Activated CD8-positive, alpha-beta memory T cell treated with anti-CD3 and anti-CD28 coated beads, Interleukin-2, amount 10 ng/mL, durations not matched to agents 7 days and 5 days (primary cell): ENCODE data around the gene ZNF3. TPM values are rescaled to one million over a fixed set of nuclear protein-coding genes. Genes with fewer than 3 reads are reported as not detected.

Experiments
- ATAC-seq: fragments of 150-1000 bp; cut with Tn5 transposase; one replicate; pipeline ENCODE4 v1.10.0; 2021; ENCODE audit warnings: moderate library complexity
- CTCF ChIA-PET: fragments of 350-600 bp; sonication (Branson Sonifier 250); formaldehyde crosslinking; loops from one replicate; lab custom pipeline; 2021; ENCODE audit warnings: antibody characterized with exemption; lab: Charles Lee
- DNase-seq: peaks from one replicate; pipeline ENCODE4 v3.0.0-alpha.2; 2020
- H3K27ac Mint-ChIP-seq: one replicate; pipeline ENCODE4 v1.8.0; 2021; ENCODE audit warnings: mild to moderate bottlenecking, mixed read lengths
- H3K27me3 Mint-ChIP-seq: one replicate; pipeline ENCODE4 v1.8.0; 2021; ENCODE audit warnings: mixed read lengths
- H3K36me3 Mint-ChIP-seq: one replicate; pipeline ENCODE4 v1.8.0; 2021; ENCODE audit warnings: mild to moderate bottlenecking, mixed read lengths
- H3K4me1 Mint-ChIP-seq: one replicate; pipeline ENCODE4 v1.8.0; 2021; ENCODE audit warnings: mixed read lengths
- H3K4me3 Mint-ChIP-seq: one replicate; pipeline ENCODE4 v1.8.0; 2021; ENCODE audit warnings: mild to moderate bottlenecking, moderate library complexity, mixed read lengths
- H3K9me3 Mint-ChIP-seq: one replicate; pipeline ENCODE4 v1.8.0; 2022; ENCODE audit warnings: low read depth, mixed read lengths
- total RNA-seq, 2 experiments: library from RNA; stranded (reverse); gene quantifications; one replicate each; pipeline ENCODE4 v1.2.3, GENCODE V29; 2021

The ZNF3 gene
- total RNA-seq, 2 experiments from 2014 or later, result 21.2 to 24.1 TPM

DNA sequence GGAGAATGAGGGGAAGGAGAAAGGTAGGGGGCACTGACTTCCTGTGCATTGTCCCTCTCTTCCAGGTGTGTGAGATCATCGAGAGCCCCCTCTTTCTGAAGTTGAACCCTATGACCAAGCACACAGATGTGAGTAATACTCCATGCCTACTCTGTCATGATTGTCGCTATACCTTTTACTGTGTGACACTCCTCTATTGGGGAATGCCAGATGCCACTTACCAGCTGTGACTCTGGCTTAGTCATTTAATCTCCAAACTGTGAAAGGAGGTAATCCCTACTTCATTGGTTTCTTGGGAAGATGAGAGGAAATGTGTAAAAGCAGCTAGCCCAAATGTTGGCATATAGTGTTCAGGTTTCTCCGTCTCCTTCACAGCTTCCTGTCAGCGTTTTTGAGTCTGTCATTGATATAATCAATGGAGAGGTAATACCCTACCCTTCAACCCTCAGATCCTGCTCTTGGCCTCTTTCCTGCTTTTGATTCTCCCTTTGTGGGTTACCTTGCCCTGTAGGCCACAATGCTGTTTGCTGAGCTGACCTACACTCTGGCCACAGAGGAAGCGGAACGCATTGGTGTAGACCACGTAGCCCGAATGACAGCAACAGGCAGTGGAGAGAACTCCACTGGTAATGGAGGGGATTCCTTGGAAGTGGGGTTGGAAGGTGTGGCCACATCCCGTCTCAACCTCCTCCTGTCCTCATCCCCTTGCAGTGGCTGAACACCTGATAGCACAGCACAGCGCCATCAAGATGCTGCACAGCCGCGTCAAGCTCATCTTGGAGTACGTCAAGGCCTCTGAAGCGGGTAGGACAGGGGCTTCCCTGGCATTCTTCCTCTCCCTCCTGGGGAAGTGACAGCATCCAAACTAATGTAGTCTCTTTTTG lies 9.2 kb upstream of the ZNF3 start:
- H3K4me3 Mint-ChIP-seq, result peak overlapping the region; percentile 3
- H3K9me3 Mint-ChIP-seq, result no peaks in the 10 kb centered on the region
- peaks cover 51% of the 10 kb centered on the region for H3K4me1 Mint-ChIP-seq
- peak overlapping the region; percentile 42 for H3K27ac Mint-ChIP-seq
- H3K36me3 Mint-ChIP-seq, result peaks cover 46% of the 10 kb centered on the region
- CTCF ChIA-PET, result interaction anchor here (0.7 to 4.7 kb wide), 5 partner anchors 8 to 41 kb away, joined by 3 to 20 read pairs (median 4); partner anchors contain the start of genes AP4M1 and MCM7
- ATAC-seq (no peak), DNase-seq (no peak)
- no peaks in the 10 kb centered on the region for H3K27me3 Mint-ChIP-seq

DNA sequence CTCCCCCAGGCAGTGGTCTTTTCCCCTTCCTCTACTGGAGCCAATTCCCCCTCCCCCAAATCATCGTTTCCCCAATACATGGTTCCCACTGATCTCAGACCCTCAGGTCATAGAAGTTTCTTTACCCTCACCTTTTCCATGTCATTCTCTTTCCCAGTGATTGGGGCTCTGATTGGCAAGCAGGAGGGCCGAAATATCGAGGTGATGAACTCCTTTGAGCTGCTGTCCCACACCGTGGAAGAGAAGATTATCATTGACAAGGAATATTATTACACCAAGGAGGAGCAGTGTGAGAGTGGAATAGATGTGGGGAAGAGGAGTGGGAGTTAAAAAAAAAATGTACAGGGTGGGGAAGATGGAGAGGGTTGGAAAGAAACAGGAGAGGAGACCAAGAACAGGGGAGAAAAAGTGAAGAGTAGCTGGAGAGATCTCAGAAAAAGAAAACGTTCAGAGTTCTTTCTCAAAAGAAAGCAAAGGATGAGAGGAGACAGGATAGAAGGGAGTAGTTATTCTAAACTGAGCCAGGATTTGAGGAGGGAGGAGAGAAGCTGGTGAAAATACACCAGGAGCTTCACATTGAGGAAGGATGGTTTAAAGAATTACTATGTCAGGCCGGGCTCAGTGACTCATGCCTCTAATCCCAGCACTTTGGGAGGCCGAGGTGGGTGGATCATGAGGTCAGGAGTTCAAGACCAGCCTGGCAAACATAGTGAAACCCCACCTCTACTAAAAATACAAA lies 8.1 kb upstream of the ZNF3 start:
- Mint-ChIP-seq H3K27ac (peak overlapping the region; percentile 88), H3K36me3 (peaks cover 37% of the 10 kb centered on the region), H3K4me1 (peaks cover 48% of the 10 kb centered on the region), H3K4me3 (peak overlapping the region; percentile 86), H3K27me3 (no peaks in the 10 kb centered on the region), H3K9me3 (no peaks in the 10 kb centered on the region)
- ATAC-seq (no peak), DNase-seq (no peak)
- CTCF ChIA-PET, result interaction anchor here (0.7 to 4.7 kb wide), 5 partner anchors 9 to 73 kb away, joined by 4 to 20 read pairs (median 4); partner anchors contain the start of genes AP4M1 and MCM7

DNA sequence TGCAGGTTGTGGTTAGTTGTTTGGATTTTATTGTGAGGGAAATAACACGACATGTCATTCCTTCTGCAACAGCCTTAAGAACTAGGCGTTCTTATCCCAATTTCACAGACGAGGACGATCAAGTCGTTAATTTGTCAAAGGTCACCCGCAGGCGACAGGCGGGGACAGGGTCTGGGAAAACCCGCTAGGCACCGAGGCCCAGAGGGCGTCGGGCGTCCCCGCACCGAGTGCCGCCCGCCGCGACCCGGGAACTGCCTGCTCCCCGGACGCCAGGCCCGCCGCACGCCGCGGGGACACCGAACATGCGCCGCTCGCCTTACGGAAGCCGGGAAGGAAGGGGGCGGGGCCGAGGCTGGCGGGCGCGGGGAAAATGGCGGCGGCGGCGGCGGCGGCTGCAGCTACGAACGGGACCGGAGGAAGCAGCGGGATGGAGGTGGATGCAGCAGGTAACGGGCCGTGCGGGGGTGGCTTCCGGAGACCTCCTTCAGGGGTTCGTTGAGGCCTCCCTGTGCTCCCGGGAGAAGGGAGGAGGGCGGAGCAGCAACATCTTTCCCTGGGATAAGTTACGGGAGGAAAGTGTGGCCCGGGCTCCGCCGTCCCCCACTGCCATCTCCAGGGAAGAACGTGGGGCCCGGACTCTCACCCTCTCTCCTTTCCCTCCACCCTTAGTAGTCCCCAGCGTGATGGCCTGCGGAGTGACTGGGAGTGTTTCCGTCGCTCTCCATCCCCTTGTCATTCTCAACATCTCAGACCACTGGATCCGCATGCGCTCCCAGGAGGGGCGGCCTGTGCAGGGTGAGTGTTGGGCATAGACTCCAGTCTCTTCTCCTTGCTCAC lies 7.3 kb upstream of the ZNF3 start, which contains the start of gene COPS6:
Gene COPS6 (plus strand): TSS at position 349 of the 837 bp plus-strand sequence. CDS start 22 bp downstream, at position 371.
- Mint-ChIP-seq H3K36me3 (peaks cover 31% of the 10 kb centered on the region), H3K27ac (peak within 1 kb of the TSS; percentile 88), H3K4me3 (peak within 1 kb of the TSS; percentile 86), H3K4me1 (peaks cover 47% of the 10 kb centered on the region), H3K27me3 (no peaks in the 10 kb centered on the region), H3K9me3 (no peaks in the 10 kb centered on the region)
- CTCF ChIA-PET, result interaction anchor here (0.7 to 4.7 kb wide), 10 partner anchors 13 to 682 kb away, joined by 3 to 20 read pairs (median 4); partner anchors contain the start of genes AP4M1 and MCM7
- DNase-seq, result peak; percentile 85
- peak; percentile 78 for ATAC-seq

DNA sequence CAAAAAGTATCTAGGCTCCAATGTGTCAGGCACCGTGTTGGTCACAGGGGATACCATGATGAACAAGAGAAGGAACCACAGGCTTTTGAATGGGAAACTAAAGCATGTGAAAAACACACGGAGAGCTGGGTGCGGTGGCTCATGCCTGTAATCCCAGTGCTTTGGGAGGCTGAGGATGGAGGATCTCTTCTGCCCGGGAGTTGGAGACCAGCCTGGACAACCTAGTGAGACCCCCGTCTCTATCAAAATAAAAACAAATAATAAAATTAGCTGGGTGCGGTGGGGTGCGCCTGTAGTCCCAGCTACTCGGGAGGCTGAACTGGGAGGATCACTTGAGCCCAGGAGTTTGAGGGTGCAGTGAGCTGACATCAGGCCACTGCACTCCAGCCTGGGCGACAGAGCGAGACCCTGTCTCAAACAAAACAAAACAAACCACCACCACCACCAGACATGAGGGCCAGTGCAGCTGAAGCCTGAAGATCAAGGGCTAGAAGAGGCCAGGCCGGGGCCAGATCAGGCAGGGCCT lies 6.6 kb upstream of the ZNF3 start:
- peaks cover 25% of the 10 kb centered on the region for H3K36me3 Mint-ChIP-seq
- peaks cover 42% of the 10 kb centered on the region for H3K4me1 Mint-ChIP-seq
- H3K4me3 Mint-ChIP-seq, result peak overlapping the region; percentile 86
- H3K27ac Mint-ChIP-seq, result peak overlapping the region; percentile 88
- H3K9me3 Mint-ChIP-seq, result no peaks in the 10 kb centered on the region
- DNase-seq (no peak), ATAC-seq (no peak)
- no peaks in the 10 kb centered on the region for H3K27me3 Mint-ChIP-seq
- CTCF ChIA-PET, result interaction anchor here (0.7 to 4.7 kb wide), 10 partner anchors 13 to 681 kb away, joined by 3 to 20 read pairs (median 4); partner anchors contain the start of genes AP4M1 and MCM7

DNA sequence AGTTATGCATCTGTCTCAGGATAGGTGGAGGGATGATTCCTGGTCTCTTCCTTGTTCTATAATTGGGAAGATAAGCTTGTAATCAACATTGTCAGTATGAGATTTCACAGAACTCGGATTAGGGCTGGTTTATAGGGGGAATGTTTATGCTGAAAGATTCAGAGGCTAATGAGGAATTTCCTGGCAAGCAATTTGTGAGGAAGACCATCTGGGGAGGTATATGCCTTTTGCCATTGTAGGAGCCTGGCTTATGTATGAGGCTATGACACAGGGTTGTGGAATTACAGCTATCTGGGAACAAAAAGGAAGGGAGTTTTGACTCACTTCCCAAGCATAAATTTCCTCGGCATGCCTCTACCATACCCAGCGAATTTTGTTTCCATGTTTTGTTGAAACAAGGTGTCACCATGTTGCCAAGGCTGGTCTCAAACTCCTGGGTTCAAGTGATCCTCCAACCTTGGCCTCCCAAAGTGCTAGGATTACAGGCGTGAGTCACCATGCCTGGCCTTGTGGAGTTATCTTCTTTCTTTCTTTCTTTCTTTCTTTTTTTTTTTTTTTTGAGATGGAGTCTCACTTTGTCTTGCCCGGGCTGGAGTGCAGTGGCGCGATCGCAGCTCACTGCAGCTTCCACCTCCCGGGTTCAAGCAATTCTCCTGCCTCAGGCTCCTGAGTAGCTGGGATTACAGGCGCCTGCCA lies 5.7 kb upstream of the ZNF3 start:
- H3K4me3 Mint-ChIP-seq, result peak overlapping the region; percentile 20
- no peaks in the 10 kb centered on the region for H3K9me3 Mint-ChIP-seq
- H3K27me3 Mint-ChIP-seq, result no peaks in the 10 kb centered on the region
- H3K4me1 Mint-ChIP-seq, result peaks cover 43% of the 10 kb centered on the region
- no peak overlapping the region for H3K27ac Mint-ChIP-seq
- ATAC-seq (no peak), DNase-seq (no peak)
- peaks cover 15% of the 10 kb centered on the region for H3K36me3 Mint-ChIP-seq
- CTCF ChIA-PET, result interaction anchor here (1.1 to 3.1 kb wide), 3 partner anchors 14 to 96 kb away, joined by 3 to 18 read pairs (median 4); partner anchors contain the start of genes AP4M1 and MCM7

DNA sequence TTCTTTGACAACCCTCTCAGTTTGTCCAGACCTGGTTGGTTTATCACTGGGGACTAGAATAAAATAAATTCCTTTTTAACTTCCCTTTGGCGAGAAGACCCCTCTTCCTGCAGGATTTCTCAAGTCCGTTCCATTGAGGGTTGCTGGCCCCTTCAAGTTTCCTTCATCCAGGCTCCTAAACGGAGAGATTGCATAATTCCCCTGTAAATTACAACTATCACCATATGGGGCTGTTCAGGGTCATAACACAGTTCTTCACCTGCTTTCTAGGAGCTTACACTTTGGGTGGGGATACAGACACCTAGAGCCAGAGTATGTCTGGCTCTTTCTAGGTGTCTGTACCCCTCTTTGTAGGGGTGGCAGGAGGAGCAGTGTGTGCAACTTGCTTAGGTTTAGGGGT lies 4.0 kb upstream of the ZNF3 start:
- Mint-ChIP-seq H3K27ac (no peak overlapping the region), H3K27me3 (no peaks in the 10 kb centered on the region)
- CTCF ChIA-PET, result no interaction called here

DNA sequence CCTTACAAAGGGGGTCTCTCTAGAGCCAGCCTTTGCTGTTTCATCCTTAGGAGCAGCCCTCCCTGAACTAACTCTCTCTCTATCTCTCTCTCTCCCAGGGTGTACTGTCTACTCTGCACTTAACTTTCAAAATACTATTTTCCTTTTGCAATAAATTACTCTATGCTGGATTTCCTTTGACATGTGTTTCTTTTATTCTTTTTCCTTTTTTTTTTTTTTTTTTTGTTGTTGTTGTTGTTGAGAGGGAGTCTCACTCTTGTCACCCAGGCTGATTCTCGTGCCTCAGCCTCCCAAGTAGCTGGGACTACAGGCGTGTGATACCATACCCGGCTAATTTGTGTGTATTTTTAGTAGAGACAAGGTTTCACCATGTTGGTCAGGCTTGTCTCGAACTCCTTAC lies 1.5 kb upstream of the ZNF3 start:
- H3K36me3 Mint-ChIP-seq, result peaks cover 13% of the 10 kb centered on the region
- DNase-seq, result no peak
- CTCF ChIA-PET, result interaction anchor here (0.6 to 2.0 kb wide), 25 partner anchors 8 to 362 kb away, joined by 3 to 14 read pairs (median 4); partner anchors contain the start of genes AP4M1, MBLAC1, MCM7 and ZKSCAN1
- H3K27ac Mint-ChIP-seq, result peak overlapping the region; percentile 3
- no peak for ATAC-seq
- H3K4me1 Mint-ChIP-seq, result peaks cover 35% of the 10 kb centered on the region
- peak overlapping the region; percentile 88 for H3K4me3 Mint-ChIP-seq
- no peaks in the 10 kb centered on the region for H3K9me3 Mint-ChIP-seq
- H3K27me3 Mint-ChIP-seq, result no peaks in the 10 kb centered on the region

More for the DNA sequence above, 4.0 kb upstream of the ZNF3 start:
- DNase-seq (no peak), ATAC-seq (no peak)
- H3K36me3 Mint-ChIP-seq, result peaks cover 6% of the 10 kb centered on the region
- H3K9me3 Mint-ChIP-seq, result no peaks in the 10 kb centered on the region
- no peak overlapping the region for H3K4me3 Mint-ChIP-seq
- peaks cover 38% of the 10 kb centered on the region for H3K4me1 Mint-ChIP-seq

DNA sequence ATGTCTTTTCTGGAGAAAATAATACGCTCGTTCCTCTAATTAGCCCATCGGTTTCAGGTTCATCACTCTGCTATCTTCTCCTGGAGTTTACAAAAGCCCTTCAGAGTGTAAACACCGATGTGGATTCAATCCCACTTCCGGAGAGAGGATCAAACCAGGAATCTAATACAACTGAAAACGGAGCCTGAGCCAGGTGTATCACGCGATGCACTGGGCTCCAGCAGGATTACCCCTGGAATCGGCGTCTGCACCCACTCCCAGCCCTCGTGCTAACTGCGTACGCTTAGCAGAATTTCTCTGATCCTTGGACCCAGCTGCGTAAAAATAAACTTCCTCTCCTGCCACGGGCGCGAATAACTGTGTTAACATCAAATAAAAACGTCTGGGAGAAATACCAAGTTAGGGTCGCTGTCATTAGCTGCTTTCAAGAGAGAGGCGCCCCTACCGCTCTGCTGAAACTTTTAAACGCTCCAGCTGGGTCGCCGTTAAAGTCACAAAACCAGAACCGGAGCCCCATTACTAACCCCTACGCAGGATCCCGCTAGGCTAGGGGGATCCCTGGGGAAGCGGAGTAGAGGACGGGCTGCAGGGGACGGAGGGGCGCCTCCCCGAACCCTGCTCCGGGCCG lies 502 bp downstream of the ZNF3 start:
- Mint-ChIP-seq H3K27me3 (no peaks in the 10 kb centered on the region), H3K36me3 (peaks cover 26% of the 10 kb centered on the region), H3K27ac (peak overlapping the region; percentile 82), H3K4me1 (peaks cover 32% of the 10 kb centered on the region), H3K4me3 (peak overlapping the region; percentile 88), H3K9me3 (no peaks in the 10 kb centered on the region)
- no peak for ATAC-seq
- no peak for DNase-seq
- CTCF ChIA-PET, result interaction anchor here (0.6 to 1.3 kb wide), 7 partner anchors 10 to 87 kb away, joined by 3 to 5 read pairs (median 3); partner anchors contain the start of genes AP4M1 and ZSCAN21

DNA sequence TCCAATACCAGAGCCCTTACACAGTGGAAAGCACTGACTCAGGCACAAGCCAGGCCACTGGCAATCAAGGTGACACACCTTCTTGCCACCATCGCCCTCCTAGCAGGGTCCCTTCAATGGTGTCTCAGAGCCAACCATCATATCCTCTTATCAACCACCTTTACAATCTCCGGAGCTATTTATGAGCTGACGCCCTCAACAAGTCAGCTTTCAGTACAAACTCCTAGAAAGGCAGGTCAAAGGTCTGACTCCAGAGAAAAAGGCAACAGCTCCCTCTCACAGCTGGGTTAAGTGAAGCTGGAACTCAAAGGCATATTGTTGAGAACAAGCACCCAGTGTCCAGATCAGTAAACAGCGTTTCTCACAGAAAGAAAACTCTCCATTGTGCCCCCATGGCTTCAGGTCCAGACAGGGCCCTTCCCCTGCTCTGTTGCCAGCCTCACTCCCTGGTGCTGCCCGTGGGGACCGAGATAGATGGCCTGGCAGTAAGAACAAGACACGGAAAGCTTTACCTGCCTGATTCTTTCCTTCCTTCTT lies 2.4 kb downstream of the ZNF3 start:
- no peak for DNase-seq
- H3K9me3 Mint-ChIP-seq, result no peaks in the 10 kb centered on the region
- H3K27me3 Mint-ChIP-seq, result no peaks in the 10 kb centered on the region
- CTCF ChIA-PET, result interaction anchor here (1.2 kb wide), 1 partner anchor 99 kb away, joined by 3 read pairs; no protein-coding TSS in a partner anchor
- ATAC-seq, result no peak
- H3K4me3 Mint-ChIP-seq, result no peak overlapping the region
- peaks cover 32% of the 10 kb centered on the region for H3K4me1 Mint-ChIP-seq
- no peak overlapping the region for H3K27ac Mint-ChIP-seq
- H3K36me3 Mint-ChIP-seq, result peaks cover 46% of the 10 kb centered on the region

DNA sequence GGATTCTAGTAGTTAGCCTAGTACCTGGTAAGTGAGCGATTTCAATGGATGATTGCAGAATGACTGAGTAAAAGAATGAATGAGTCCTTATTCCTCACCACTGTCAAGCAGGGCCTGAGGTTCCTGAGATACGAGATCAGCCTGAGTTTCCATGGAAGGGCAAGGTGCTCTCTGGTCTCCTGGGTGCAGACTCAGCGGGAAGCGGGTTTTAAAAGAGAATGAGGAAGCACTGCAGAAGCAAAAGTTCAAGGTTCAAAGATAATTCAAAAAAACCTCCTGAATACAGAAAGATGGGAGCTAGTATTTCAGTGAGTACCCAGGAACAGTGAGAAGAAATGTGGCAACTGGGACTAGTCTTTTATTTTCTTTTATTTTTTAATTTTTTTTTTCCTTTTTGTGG lies 4.3 kb downstream of the ZNF3 start:
- CTCF ChIA-PET, result interaction anchor here (0.9 kb wide), 1 partner anchor 25 kb away, joined by 3 read pairs; no protein-coding TSS in a partner anchor
- Mint-ChIP-seq H3K9me3 (peaks cover 5% of the 10 kb centered on the region), H3K27ac (no peak overlapping the region), H3K27me3 (no peaks in the 10 kb centered on the region), H3K4me1 (peaks cover 24% of the 10 kb centered on the region), H3K4me3 (no peak overlapping the region), H3K36me3 (peaks cover 64% of the 10 kb centered on the region)
- DNase-seq (no peak), ATAC-seq (no peak)

DNA sequence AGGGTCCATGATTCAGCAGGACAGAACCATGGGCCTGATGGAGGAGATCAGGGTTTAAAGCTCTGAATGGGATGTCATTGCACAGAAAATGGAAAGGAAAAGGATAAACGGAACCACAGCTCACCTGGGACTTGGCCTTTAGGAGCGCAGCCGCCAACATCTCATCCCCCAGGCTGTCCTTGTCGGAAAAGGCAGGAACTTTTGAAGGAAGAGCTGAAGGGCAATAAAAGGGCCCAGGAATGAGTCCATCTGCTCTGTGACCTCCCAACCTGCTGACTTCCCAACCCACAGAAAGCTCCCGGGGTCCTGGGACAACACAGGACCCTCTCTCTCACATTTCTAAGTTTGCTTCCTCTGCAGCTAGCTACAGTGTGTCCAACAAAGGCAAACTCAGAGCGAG lies 6.1 kb downstream of the ZNF3 start:
- H3K4me3 Mint-ChIP-seq, result no peak overlapping the region
- ATAC-seq, result no peak
- no peak overlapping the region for H3K27ac Mint-ChIP-seq
- DNase-seq, result no peak
- CTCF ChIA-PET, result interaction anchor here (0.8 to 1.1 kb wide), 2 partner anchors 22 to 99 kb away, joined by 3 to 4 read pairs; partner anchors contain the start of gene AZGP1
- peaks cover 13% of the 10 kb centered on the region for H3K4me1 Mint-ChIP-seq
- H3K36me3 Mint-ChIP-seq, result peaks cover 79% of the 10 kb centered on the region
- peaks cover 23% of the 10 kb centered on the region for H3K9me3 Mint-ChIP-seq
- H3K27me3 Mint-ChIP-seq, result no peaks in the 10 kb centered on the region
